Measurements from ENCODE around the gene C14orf119. TPM values are rescaled to one million over a fixed set of nuclear protein-coding genes. Genes with fewer than 3 reads are reported as not detected.

C14orf119 gene
- total RNA-seq, 1 experiment from 2014 or later: 39.6 TPM

GRCh38 chr14:23058654-23059504 is 36.4 kb upstream of the C14orf119 start:
- no peaks in the 10 kb centered on the region for H3K9me3 Mint-ChIP-seq (ENCODE audit: unreplicated experiment)
- ChIA-PET CTCF (interaction anchor here (0.5 to 16.3 kb wide), 42 partner anchors 10 to 1299 kb away, joined by 3 to 620 read pairs (median 5); partner anchors contain the start of genes ACIN1, AJUBA, C14orf119 and PRMT5), POLR2A (interaction anchor here (0.6 to 7.7 kb wide), 20 partner anchors 10 to 513 kb away, joined by 3 to 133 read pairs (median 6); partner anchors contain the start of genes ACIN1, AJUBA, C14orf119 and PABPN1)
- no peak overlapping the region for H3K27ac Mint-ChIP-seq (ENCODE audit: low read depth, unreplicated experiment)
- no peaks in the 10 kb centered on the region for H3K27me3 Mint-ChIP-seq (ENCODE audit: insufficient read depth, unreplicated experiment)
- BruUV-seq (replicated peaks): TSS peak; percentile 89
- no peak for DNase-seq (ENCODE audit: unreplicated experiment)
- intact Hi-C loops (cut with micrococcal nuclease): loop anchor here (1.0 to 5.0 kb wide), 4 partner anchors 65 to 237 kb away; partner anchors contain the start of gene PRMT5
- H3K4me1 Mint-ChIP-seq (ENCODE audit: insufficient read depth, unreplicated experiment): peaks cover 46% of the 10 kb centered on the region
- TF ChIP-seq, protein P1, sequence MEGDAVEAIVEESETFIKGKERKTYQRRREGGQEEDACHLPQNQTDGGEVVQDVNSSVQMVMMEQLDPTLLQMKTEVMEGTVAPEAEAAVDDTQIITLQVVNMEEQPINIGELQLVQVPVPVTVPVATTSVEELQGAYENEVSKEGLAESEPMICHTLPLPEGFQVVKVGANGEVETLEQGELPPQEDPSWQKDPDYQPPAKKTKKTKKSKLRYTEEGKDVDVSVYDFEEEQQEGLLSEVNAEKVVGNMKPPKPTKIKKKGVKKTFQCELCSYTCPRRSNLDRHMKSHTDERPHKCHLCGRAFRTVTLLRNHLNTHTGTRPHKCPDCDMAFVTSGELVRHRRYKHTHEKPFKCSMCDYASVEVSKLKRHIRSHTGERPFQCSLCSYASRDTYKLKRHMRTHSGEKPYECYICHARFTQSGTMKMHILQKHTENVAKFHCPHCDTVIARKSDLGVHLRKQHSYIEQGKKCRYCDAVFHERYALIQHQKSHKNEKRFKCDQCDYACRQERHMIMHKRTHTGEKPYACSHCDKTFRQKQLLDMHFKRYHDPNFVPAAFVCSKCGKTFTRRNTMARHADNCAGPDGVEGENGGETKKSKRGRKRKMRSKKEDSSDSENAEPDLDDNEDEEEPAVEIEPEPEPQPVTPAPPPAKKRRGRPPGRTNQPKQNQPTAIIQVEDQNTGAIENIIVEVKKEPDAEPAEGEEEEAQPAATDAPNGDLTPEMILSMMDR (IDR thresholded peaks at IDR 0.05; ENCODE audit: unreplicated experiment): no peak
- H3K36me3 Mint-ChIP-seq (ENCODE audit: insufficient read depth, unreplicated experiment): peaks cover 69% of the 10 kb centered on the region
- no peak overlapping the region for H3K4me3 Mint-ChIP-seq (ENCODE audit: unreplicated experiment)

DNA sequence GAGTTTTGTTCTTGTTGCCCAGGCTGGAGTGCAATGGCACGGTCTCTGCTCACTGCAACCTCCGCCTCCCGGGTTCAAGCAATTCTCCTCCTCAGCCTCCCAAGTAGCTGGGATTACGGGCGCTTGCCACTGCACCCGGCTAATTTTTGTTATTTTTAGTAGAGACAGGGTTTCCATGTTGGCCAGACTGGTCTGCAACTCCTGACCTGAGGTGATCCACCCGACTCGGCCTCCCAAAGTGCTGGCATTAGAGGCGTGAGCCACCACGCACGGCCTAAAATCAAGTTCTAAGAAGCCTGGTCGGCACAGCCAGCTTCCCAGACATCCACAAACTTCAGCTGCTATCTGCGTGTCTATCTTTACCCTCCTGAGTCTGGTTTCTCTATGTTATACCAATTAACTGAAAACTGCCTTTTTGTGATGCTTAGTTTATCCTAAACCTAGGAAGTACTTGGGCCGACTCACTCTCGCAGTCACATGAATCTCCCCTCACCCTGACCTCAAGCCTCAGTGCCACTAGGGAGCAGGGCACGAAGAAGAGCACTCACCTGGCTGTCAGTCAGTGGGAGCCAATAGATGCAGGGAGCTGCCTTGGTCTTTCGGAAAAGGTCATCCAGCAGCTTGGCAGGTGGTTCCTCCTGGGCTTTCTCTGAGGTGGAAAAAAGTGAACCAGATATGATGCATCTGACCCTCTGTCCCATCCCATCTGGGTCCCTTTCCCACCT is 34.6 kb upstream of the C14orf119 start:
- intact Hi-C loops (cut with micrococcal nuclease): no loop called here
- BruUV-seq (replicated peaks): no TSS peak

GRCh38 chr14:23062002-23062401 is 33.3 kb upstream of the C14orf119 start:
- DNase-seq (ENCODE audit: unreplicated experiment): peak; percentile 92
- Mint-ChIP-seq H3K27me3 (ENCODE audit: insufficient read depth, unreplicated experiment) (no peaks in the 10 kb centered on the region), H3K36me3 (ENCODE audit: insufficient read depth, unreplicated experiment) (peaks cover 97% of the 10 kb centered on the region), H3K27ac (ENCODE audit: low read depth, unreplicated experiment) (peak overlapping the region; percentile 42), H3K4me3 (ENCODE audit: unreplicated experiment) (no peak overlapping the region), H3K4me1 (ENCODE audit: insufficient read depth, unreplicated experiment) (peaks cover 39% of the 10 kb centered on the region), H3K9me3 (ENCODE audit: unreplicated experiment) (no peaks in the 10 kb centered on the region)
- TF ChIP-seq, protein P1 (IDR thresholded peaks at IDR 0.05; ENCODE audit: unreplicated experiment): no peak
- CTCF ChIA-PET: interaction anchor here (0.5 to 16.3 kb wide), 16 partner anchors 9 to 537 kb away, joined by 3 to 620 read pairs (median 4); partner anchors contain the start of genes ACIN1, AJUBA and PRMT5
- POLR2A ChIA-PET: interaction anchor here (0.8 to 7.7 kb wide), 12 partner anchors 9 to 260 kb away, joined by 3 to 133 read pairs (median 6); partner anchors contain the start of genes ACIN1, AJUBA, C14orf119 and HOMEZ
- BruUV-seq (replicated peaks): no TSS peak
- intact Hi-C loops (cut with micrococcal nuclease): no loop called here

More for the DNA sequence above, 34.6 kb upstream of the C14orf119 start:
- Mint-ChIP-seq H3K27ac (ENCODE audit: low read depth, unreplicated experiment) (no peak overlapping the region), H3K27me3 (ENCODE audit: insufficient read depth, unreplicated experiment) (no peaks in the 10 kb centered on the region), H3K9me3 (ENCODE audit: unreplicated experiment) (no peaks in the 10 kb centered on the region), H3K4me3 (ENCODE audit: unreplicated experiment) (no peak overlapping the region), H3K4me1 (ENCODE audit: insufficient read depth, unreplicated experiment) (peaks cover 47% of the 10 kb centered on the region), H3K36me3 (ENCODE audit: insufficient read depth, unreplicated experiment) (peaks cover 87% of the 10 kb centered on the region)
- ChIA-PET POLR2A (interaction anchor here (1.1 to 7.7 kb wide), 5 partner anchors 8 to 80 kb away, joined by 3 to 133 read pairs (median 14); partner anchors contain the start of gene AJUBA), CTCF (interaction anchor here (0.6 to 16.3 kb wide), 8 partner anchors 8 to 130 kb away, joined by 3 to 620 read pairs (median 38); partner anchors contain the start of gene AJUBA)
- TF ChIP-seq, protein P1 (IDR thresholded peaks at IDR 0.05; ENCODE audit: unreplicated experiment): no peak
- no peak for DNase-seq (ENCODE audit: unreplicated experiment)

Data from MCF 10A (cell line).